Right lobe of liver (tissue), 4 donors: ENCODE measurements around the gene RAC2.

Experiments used
- CTCF ChIP-seq, 4 donors: fragments of 200-600 bp in 3 of 4; fragments of 450-650 bp in 1 of 4; IDR thresholded peaks; one replicate each; pipeline versions ENCODE4 v1.5.1 to v1.8.0; 2016 to 2022; ENCODE audit warnings: antibody characterized with exemption in 4 of 4, mild to moderate bottlenecking in 2 of 4
- POLR2A ChIP-seq: fragments of 450-650 bp; IDR thresholded peaks from one replicate; pipeline ENCODE4 v1.6.1; 2017; ENCODE audit warnings: antibody characterized with exemption, mild to moderate bottlenecking
- donor health status: DM: no; HTN: no; CAD: no.
- donor health status: DM: no; HTN: no; CAD: no.
- donor health status: DM: no; HTN: yes; CAD: no.

GRCh38 chr22:37187552-37187890, 56.5 kb downstream of the RAC2 start:
- no peak for TF ChIP-seq CTCF (IDR thresholded peaks at IDR 0.05)
- no peak for TF ChIP-seq POLR2A
